ENCODE data around the gene CHID1.

CHID1 gene

DNA sequence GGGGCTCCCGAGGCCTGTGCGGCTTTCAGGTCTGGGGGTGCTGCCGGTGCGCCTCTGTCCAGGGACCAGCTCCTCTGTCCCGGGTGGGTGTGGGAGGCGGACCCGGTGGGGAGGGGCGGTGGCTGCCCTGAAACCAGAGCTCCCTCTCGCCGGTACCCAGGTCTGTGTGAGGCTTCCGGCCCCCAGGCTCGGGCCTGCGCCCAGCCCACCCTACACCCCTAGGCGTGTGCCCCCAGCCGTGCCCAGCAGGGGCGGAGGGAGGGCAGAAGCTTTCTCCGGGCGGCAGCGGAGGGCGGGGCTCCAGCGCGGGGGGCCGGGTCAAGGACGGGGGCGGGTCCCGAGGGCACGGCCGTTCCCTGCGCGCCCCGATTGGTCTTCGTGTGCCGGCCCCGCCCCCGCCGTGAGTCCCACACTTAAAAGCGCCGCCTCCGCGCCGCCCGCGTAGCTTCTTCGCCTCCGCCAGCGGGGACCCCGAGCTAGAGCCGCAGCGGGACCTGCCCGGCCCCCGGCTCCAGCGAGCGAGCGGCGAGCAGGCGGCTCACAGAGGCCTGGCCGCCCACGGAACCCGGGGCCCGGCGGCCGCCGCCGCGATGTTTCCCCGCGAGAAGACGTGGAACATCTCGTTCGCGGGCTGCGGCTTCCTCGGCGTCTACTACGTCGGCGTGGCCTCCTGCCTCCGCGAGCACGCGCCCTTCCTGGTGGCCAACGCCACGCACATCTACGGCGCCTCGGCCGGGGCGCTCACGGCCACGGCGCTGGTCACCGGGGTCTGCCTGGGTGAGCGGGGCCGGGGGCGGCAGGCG is 91.3 kb downstream of the CHID1 start:
- DNase-seq, result peak; percentile 88

DNA sequence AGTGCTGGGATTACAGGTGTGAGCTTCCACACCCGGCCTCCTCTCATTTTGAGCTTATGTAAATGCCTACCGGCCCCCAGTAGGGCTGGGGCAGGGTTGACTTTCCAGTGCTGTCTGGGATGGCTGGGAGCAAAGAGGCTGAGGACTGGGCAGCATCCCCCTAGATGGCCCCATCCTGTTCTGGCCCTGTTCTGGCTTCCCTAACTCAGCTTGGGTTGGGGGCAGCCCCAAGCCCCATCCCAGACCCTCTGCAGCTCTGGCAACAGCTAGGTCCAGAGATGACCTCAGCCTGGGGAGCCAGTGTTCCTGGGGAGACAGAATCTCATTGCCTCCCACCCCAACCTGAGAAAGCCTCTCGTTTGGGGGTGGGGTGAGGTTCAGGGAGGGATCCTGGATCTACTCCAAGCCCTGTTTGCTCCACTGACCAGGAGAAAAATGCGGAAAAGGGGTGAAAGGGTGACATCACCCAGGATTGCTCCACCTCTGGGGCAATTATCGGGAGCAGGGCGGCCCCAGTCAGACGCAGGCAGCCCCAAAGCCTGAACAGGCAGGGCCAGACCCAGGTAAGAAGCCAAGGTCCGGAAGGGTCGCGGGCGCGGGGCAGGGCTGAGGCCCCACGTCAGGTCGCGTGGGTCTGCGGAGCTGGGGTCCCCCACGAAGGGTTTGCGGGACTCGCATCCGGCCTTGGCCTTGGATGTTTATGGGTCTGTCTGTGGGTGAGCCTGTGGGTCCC is 92.0 kb downstream of the CHID1 start, which contains the start of gene PNPLA2:
Gene PNPLA2 (plus strand): TSS at position 519 of the 733 bp plus-strand sequence. CDS start 805 bp downstream, outside the sequence.
- DNase-seq, result no peak

Measured in activated naive CD4-positive, alpha-beta T cell treated with Interleukin-2 at 50 U/mL for 16 hours (primary cell).